ENCODE measurements around the gene DPP10.

Gene DPP10

GRCh38 chr2:115574667-115575066 is 1132.2 kb downstream of the DPP10 start:
- no peak overlapping the region for H2AFZ ChIP-seq (ENCODE audit: low read depth, low read length)

GRCh38 chr2:115580784-115581183 is 1138.3 kb downstream of the DPP10 start:
- H4K20me1 ChIP-seq (ENCODE audit: insufficient read depth, low read length) = no peaks in the 10 kb centered on the region
- no peak overlapping the region for H3K9ac ChIP-seq (ENCODE audit: low read depth, low read length)
- H3K4me2 ChIP-seq (ENCODE audit: insufficient read depth, low read length) = no peak overlapping the region
- H3K36me3 ChIP-seq (ENCODE audit: insufficient read depth, low read length) = no peaks in the 10 kb centered on the region
- no peak overlapping the region for H2AFZ ChIP-seq (ENCODE audit: low read depth, low read length)
- DNase-seq (no peak), ATAC-seq (ENCODE audit: insufficient read depth, low read depth) (no peak)
- no peak overlapping the region for H3K4me3 ChIP-seq (ENCODE audit: low read depth in 1 of 2, low read length in 2 of 2)
- no peaks in the 10 kb centered on the region for H3K79me2 ChIP-seq (ENCODE audit: insufficient read depth, low read length)
- TF ChIP-seq EZH2 (IDR thresholded peaks at IDR 0.05; ENCODE audit: borderline replicate concordance, low read depth, low read length, severe bottlenecking) (no peak), CTCF (IDR thresholded peaks at IDR 0.05; ENCODE audit: borderline replicate concordance, extremely low read depth, low read length, poor library complexity, severe bottlenecking) (no peak)
- H3K27ac ChIP-seq (ENCODE audit: low read length) = no peak overlapping the region
- no peaks in the 10 kb centered on the region for H3K4me1 ChIP-seq (ENCODE audit: insufficient read depth, low read length)
- H3K27me3 ChIP-seq (ENCODE audit: insufficient read depth, low read length, poor library complexity) = no peaks in the 10 kb centered on the region
- no peaks in the 10 kb centered on the region for H3K9me3 ChIP-seq (ENCODE audit: insufficient read depth, low read length, severe bottlenecking)

More at GRCh38 chr2:115574667-115575066, 1132.2 kb downstream of the DPP10 start:
- H3K27ac ChIP-seq (ENCODE audit: low read length) = no peak overlapping the region
- H3K79me2 ChIP-seq (ENCODE audit: insufficient read depth, low read length) = no peaks in the 10 kb centered on the region
- ATAC-seq (ENCODE audit: insufficient read depth, low read depth) (no peak), DNase-seq (no peak)
- H4K20me1 ChIP-seq (ENCODE audit: insufficient read depth, low read length) = no peaks in the 10 kb centered on the region
- no peaks in the 10 kb centered on the region for H3K27me3 ChIP-seq (ENCODE audit: insufficient read depth, low read length, poor library complexity)
- H3K36me3 ChIP-seq (ENCODE audit: insufficient read depth, low read length) = no peaks in the 10 kb centered on the region
- no peak overlapping the region for H3K4me2 ChIP-seq (ENCODE audit: insufficient read depth, low read length)
- H3K4me3 ChIP-seq (ENCODE audit: low read depth in 1 of 2, low read length in 2 of 2) = no peak overlapping the region
- H3K9me3 ChIP-seq (ENCODE audit: insufficient read depth, low read length, severe bottlenecking) = no peaks in the 10 kb centered on the region
- H3K9ac ChIP-seq (ENCODE audit: low read depth, low read length) = no peak overlapping the region
- H3K4me1 ChIP-seq (ENCODE audit: insufficient read depth, low read length) = no peaks in the 10 kb centered on the region
- no peak for TF ChIP-seq CTCF (IDR thresholded peaks at IDR 0.05; ENCODE audit: borderline replicate concordance, extremely low read depth, low read length, poor library complexity, severe bottlenecking)
- no peak for TF ChIP-seq EZH2 (IDR thresholded peaks at IDR 0.05; ENCODE audit: borderline replicate concordance, low read depth, low read length, severe bottlenecking)

DNA sequence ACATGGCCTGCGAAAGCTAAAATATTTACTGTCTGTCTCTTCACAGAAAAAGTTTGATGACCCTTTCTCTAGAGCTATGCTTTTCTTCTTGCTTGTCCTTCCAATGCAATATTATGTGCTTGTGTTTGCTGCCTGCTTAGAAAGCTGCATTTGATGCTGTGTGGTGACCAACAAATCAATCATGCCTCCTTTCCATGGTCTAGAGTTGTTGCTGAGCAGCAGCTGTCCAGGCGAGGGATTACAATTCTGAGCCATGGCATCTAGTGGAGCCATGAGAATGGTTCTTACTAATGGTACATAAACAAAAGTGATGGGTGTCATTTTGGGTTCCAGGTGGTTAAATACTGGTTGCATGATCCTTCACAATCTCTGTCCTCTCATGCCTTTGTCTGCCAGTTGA is 1142.1 kb downstream of the DPP10 start:
- Histone ChIP-seq H3K79me2 (ENCODE audit: insufficient read depth, low read length) (no peaks in the 10 kb centered on the region), H3K9me3 (ENCODE audit: insufficient read depth, low read length, severe bottlenecking) (no peaks in the 10 kb centered on the region), H3K36me3 (ENCODE audit: insufficient read depth, low read length) (no peaks in the 10 kb centered on the region), H3K4me2 (ENCODE audit: insufficient read depth, low read length) (no peak overlapping the region), H4K20me1 (ENCODE audit: insufficient read depth, low read length) (no peaks in the 10 kb centered on the region), H2AFZ (ENCODE audit: low read depth, low read length) (no peak overlapping the region), H3K4me1 (ENCODE audit: insufficient read depth, low read length) (no peaks in the 10 kb centered on the region), H3K4me3 (ENCODE audit: low read depth in 1 of 2, low read length in 2 of 2) (no peak overlapping the region), H3K9ac (ENCODE audit: low read depth, low read length) (no peak overlapping the region), H3K27me3 (ENCODE audit: insufficient read depth, low read length, poor library complexity) (no peaks in the 10 kb centered on the region), H3K27ac (ENCODE audit: low read length) (no peak overlapping the region)
- DNase-seq = no peak
- TF ChIP-seq EZH2 (IDR thresholded peaks at IDR 0.05; ENCODE audit: borderline replicate concordance, low read depth, low read length, severe bottlenecking) = no peak
- no peak for TF ChIP-seq CTCF (IDR thresholded peaks at IDR 0.05; ENCODE audit: borderline replicate concordance, extremely low read depth, low read length, poor library complexity, severe bottlenecking)
- no peak for ATAC-seq (ENCODE audit: insufficient read depth, low read depth)

Measured in DND-41 (cell line).